ENCODE data around the gene PDILT.
"Not testable (repeated sequence)": the region's sequence is repeated elsewhere in the genome, so short reads cannot be mapped to it uniquely, and the experiment has no call there.

The PDILT gene, protein sequence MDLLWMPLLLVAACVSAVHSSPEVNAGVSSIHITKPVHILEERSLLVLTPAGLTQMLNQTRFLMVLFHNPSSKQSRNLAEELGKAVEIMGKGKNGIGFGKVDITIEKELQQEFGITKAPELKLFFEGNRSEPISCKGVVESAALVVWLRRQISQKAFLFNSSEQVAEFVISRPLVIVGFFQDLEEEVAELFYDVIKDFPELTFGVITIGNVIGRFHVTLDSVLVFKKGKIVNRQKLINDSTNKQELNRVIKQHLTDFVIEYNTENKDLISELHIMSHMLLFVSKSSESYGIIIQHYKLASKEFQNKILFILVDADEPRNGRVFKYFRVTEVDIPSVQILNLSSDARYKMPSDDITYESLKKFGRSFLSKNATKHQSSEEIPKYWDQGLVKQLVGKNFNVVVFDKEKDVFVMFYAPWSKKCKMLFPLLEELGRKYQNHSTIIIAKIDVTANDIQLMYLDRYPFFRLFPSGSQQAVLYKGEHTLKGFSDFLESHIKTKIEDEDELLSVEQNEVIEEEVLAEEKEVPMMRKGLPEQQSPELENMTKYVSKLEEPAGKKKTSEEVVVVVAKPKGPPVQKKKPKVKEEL

DNA sequence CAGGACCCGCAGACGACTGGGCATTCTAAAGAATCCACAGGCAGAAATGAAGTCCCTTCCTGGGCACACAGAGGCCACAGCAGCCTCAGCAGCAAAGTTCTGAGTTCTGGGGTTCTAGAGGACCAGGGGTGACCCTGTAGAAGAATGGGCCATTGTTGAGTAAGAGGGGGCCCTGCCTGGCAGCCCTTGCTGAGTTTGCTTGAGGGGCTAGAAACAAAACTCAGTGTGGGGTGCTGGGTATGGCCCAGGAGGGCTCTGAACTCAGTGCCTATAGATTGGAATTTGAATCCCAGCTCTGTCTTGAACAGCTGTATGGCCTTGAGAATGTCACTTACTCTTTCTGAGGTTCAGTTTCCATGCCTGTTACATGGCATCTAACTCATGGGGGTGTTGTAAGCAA, at the start of gene PDILT:
PDILT (minus strand) TSS at position 101 of the 400 bp plus-strand sequence. CDS start 5,437 bp downstream, outside the sequence.
- TF ChIP-seq, protein P1, sequence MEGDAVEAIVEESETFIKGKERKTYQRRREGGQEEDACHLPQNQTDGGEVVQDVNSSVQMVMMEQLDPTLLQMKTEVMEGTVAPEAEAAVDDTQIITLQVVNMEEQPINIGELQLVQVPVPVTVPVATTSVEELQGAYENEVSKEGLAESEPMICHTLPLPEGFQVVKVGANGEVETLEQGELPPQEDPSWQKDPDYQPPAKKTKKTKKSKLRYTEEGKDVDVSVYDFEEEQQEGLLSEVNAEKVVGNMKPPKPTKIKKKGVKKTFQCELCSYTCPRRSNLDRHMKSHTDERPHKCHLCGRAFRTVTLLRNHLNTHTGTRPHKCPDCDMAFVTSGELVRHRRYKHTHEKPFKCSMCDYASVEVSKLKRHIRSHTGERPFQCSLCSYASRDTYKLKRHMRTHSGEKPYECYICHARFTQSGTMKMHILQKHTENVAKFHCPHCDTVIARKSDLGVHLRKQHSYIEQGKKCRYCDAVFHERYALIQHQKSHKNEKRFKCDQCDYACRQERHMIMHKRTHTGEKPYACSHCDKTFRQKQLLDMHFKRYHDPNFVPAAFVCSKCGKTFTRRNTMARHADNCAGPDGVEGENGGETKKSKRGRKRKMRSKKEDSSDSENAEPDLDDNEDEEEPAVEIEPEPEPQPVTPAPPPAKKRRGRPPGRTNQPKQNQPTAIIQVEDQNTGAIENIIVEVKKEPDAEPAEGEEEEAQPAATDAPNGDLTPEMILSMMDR (IDR thresholded peaks at IDR 0.05) = no peak

DNA sequence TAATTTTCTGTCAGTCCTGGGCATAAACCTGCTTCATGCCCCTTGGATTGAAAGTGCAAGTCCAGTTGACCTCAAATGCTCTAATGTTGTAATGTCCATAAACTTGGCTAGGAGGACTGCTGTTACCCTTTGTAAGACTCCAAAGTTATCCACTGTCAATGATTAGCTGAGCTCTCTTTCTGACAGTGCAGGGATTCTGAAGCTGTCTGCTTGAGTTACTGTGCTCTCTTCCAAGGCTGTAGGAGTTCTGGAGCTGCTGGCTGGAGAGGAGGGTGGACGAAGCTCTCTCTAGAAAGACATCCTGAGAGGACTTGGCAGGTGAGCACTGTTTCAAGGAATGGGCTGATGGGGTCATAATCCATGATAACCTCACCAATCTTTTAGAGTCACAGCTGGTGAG, 46.8 kb upstream of the PDILT start, which contains the start of gene ACSM2A:
ACSM2A (plus strand) TSS at position 158 of the 400 bp plus-strand sequence. CDS start 8,594 bp downstream, outside the sequence.
- TF ChIP-seq, protein P1 (IDR thresholded peaks at IDR 0.05) = not testable (repeated sequence)

DNA sequence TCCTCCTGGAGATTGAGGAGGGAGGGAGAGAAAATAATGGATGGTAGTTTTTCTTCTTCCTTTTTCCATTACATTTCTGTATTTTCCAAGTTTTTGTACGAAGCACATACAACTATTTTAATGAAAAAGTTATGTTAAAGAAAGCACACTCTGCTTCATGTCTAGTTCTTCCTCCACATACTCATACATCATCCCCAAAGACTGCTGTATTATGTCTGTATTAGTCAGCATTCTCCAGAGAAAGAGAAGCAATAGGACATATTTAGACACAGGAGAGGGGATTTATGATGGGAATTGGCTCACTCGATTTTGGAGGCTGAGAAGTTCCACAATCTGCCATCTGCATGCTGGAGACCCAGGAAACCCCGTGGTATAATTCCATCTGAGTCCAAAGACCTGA, 36.7 kb upstream of the PDILT start:
- TF ChIP-seq, protein P1 (IDR thresholded peaks at IDR 0.05) = no peak

DNA sequence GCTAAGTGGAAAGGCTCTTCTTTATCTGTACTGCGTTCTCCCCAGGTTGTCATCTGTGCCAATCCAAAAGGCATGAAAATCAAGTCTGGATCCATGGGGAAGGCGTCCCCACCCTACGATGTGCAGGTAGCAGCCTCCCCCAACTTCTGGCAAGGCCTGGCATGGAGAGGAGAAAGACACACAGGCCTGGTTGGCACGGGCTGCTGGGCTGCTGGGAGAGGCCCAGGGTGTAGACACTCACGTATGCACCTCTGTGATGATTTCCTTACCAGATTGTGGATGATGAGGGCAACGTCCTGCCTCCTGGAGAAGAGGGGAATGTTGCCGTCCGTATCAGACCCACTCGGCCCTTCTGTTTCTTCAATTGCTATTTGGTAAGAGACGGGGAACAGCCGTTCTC, 26.4 kb upstream of the PDILT start:
- TF ChIP-seq, protein P1 (IDR thresholded peaks at IDR 0.05) = no peak

DNA sequence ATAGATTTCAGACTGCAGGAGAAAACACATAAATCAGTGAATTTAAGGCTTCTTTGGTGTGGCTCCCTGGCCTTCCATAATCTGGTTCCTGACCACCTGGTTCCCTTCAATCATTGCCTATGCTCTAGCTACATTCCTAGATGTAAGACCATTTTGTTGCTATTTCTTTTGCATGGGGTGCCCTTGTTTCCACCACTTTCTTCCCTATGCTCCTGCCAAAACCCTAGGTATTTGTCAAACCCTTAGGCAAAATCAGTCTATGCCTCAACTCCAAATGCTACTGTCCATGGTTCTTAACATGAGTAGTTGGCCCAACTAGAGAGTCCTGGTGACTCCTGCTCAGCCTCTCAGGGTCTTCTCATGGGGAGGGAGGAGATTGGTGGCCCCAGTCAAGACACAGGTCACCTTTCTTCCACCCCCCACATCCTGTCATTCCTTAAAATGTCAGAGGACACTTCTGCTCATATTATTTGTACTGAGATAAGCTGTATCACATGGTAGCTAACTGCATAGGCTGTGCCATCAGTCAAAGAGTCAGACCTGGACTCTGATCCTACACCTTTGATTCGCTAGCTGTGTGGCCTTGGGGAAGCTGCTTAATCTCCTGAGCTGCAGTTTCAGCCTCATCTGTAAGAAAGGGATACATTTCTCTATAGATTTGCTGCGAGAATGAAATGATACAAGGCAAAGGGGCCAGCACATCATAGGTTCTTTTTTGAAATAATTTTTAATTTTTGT, 19.8 kb upstream of the PDILT start:
- TF ChIP-seq, protein P1 (IDR thresholded peaks at IDR 0.05) = no peak

DNA sequence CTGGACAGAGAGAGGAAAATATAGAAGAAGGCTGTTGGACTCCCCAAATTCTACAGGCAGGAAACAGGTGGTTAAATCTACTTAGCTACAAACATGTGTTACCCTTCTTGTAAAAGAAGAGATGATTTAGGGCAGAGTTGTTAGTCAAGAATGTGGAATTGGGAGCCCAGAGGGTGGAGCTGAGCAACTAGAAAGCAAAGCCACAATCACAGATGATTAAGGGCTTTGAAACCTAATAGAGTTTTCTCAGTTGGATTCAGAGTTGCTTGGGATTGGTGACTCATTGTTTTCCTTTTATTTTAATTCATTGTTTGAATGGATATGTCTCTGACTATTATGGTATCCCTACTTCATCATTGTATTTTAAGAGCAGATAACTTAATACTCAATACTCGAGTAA, 11.0 kb upstream of the PDILT start:
- TF ChIP-seq, protein P1 (IDR thresholded peaks at IDR 0.05) = no peak

DNA sequence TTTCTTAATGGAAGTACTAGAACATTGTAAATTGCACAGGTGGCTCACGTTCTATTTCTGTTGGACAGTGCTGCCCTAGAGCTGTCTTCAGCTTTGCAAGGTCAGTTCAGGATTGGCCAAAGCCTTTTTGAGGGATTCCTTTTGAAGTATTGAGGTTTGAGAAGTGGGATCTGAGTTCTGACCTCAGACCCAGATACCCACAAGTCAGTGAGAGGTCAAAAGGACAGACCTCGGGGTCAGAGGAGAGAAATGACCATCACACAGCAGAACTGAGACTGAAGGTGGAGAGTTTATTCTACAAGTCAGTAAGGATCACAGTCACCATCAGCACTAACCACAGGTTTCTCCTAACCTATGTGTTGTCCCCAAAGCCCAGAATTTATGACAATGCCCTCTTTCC, 6.5 kb upstream of the PDILT start:
- TF ChIP-seq, protein P1 (IDR thresholded peaks at IDR 0.05) = no peak

Data from LNCAP (cell line).